Measurements from ENCODE around the gene PSMD12. TPM values are rescaled to one million over a fixed set of nuclear protein-coding genes. Genes with fewer than 3 reads are reported as not detected.

PSMD12 gene
- total RNA-seq, 1 donor from 2014 or later = 39.7 TPM

DNA sequence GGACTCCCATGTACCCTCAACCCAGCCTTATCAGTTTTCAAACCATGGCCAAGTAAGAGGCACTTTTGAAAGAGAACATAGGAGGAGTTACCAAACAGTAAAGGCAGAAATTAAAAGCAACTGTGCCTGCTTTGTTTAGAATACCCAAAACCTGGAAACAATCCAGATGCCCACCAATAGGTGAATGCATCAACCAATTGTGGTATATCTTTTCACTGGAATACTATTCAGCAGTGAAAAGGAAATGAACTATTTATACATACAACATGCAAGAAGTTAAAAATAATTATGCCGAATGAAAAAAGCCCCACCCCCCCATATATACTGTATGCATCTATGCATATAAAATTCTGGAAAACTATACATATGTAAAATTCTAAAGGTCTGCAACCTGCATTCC lies 47.8 kb upstream of the PSMD12 start:
- peaks cover 19% of the 10 kb centered on the region for H3K9me3 Mint-ChIP-seq
- no peaks in the 10 kb centered on the region for H3F3A ChIP-seq (ENCODE audit: low read depth)
- H3K36me3 Mint-ChIP-seq = peaks cover 9% of the 10 kb centered on the region
- H3K27me3 ChIP-seq = no peaks in the 10 kb centered on the region
- H3K4me3 Mint-ChIP-seq = no peak overlapping the region
- H3K27ac ChIP-seq = no peak overlapping the region
- H3K36me3 ChIP-seq = no peaks in the 10 kb centered on the region
- DNase-seq (ENCODE audit: low spot score) = no peak
- no peaks in the 10 kb centered on the region for H4K20me1 ChIP-seq (ENCODE audit: low read depth)
- no peak overlapping the region for H3K4me3 ChIP-seq
- TF ChIP-seq, protein P1, sequence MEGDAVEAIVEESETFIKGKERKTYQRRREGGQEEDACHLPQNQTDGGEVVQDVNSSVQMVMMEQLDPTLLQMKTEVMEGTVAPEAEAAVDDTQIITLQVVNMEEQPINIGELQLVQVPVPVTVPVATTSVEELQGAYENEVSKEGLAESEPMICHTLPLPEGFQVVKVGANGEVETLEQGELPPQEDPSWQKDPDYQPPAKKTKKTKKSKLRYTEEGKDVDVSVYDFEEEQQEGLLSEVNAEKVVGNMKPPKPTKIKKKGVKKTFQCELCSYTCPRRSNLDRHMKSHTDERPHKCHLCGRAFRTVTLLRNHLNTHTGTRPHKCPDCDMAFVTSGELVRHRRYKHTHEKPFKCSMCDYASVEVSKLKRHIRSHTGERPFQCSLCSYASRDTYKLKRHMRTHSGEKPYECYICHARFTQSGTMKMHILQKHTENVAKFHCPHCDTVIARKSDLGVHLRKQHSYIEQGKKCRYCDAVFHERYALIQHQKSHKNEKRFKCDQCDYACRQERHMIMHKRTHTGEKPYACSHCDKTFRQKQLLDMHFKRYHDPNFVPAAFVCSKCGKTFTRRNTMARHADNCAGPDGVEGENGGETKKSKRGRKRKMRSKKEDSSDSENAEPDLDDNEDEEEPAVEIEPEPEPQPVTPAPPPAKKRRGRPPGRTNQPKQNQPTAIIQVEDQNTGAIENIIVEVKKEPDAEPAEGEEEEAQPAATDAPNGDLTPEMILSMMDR (IDR thresholded peaks at IDR 0.05) = no peak
- TF ChIP-seq EZH2 (IDR thresholded peaks at IDR 0.05) (no peak), EZH2phosphoT487 (IDR thresholded peaks at IDR 0.05) (no peak)
- H3K9ac ChIP-seq = no peak overlapping the region
- no peaks in the 10 kb centered on the region for H3K4me1 Mint-ChIP-seq
- H3K79me2 ChIP-seq (ENCODE audit: low read depth) = no peaks in the 10 kb centered on the region
- H3K9me3 ChIP-seq (ENCODE audit: low read depth) = no peaks in the 10 kb centered on the region
- H2AFZ ChIP-seq (replicated peaks) = no peak overlapping the region
- H3K4me1 ChIP-seq = no peaks in the 10 kb centered on the region
- peaks cover 6% of the 10 kb centered on the region for H3K27me3 Mint-ChIP-seq (ENCODE audit: insufficient read depth, low read depth)
- no peak overlapping the region for H3K27ac Mint-ChIP-seq
- no peak overlapping the region for H3K4me2 ChIP-seq

GRCh38 chr17:67413388-67413787 lies 47.0 kb upstream of the PSMD12 start:
- Mint-ChIP-seq H3K4me3 (no peak overlapping the region), H3K36me3 (peaks cover 13% of the 10 kb centered on the region), H3K4me1 (no peaks in the 10 kb centered on the region), H3K27ac (no peak overlapping the region), H3K9me3 (peaks cover 22% of the 10 kb centered on the region), H3K27me3 (ENCODE audit: insufficient read depth, low read depth) (peaks cover 6% of the 10 kb centered on the region)
- TF ChIP-seq EZH2 (IDR thresholded peaks at IDR 0.05) (no peak), EZH2phosphoT487 (IDR thresholded peaks at IDR 0.05) (no peak)
- TF ChIP-seq, protein P1 (IDR thresholded peaks at IDR 0.05) = no peak
- H3K4me2 ChIP-seq = no peak overlapping the region
- H3K4me3 ChIP-seq = no peak overlapping the region
- H4K20me1 ChIP-seq (ENCODE audit: low read depth) = no peaks in the 10 kb centered on the region
- no peaks in the 10 kb centered on the region for H3K9me3 ChIP-seq (ENCODE audit: low read depth)
- H2AFZ ChIP-seq (replicated peaks) = no peak overlapping the region
- H3K36me3 ChIP-seq = no peaks in the 10 kb centered on the region
- H3K27me3 ChIP-seq = no peaks in the 10 kb centered on the region
- no peak overlapping the region for H3K9ac ChIP-seq
- H3K79me2 ChIP-seq (ENCODE audit: low read depth) = no peaks in the 10 kb centered on the region
- H3K27ac ChIP-seq = no peak overlapping the region
- no peaks in the 10 kb centered on the region for H3F3A ChIP-seq (ENCODE audit: low read depth)
- H3K4me1 ChIP-seq = no peaks in the 10 kb centered on the region
- DNase-seq (ENCODE audit: low spot score) = no peak

DNA sequence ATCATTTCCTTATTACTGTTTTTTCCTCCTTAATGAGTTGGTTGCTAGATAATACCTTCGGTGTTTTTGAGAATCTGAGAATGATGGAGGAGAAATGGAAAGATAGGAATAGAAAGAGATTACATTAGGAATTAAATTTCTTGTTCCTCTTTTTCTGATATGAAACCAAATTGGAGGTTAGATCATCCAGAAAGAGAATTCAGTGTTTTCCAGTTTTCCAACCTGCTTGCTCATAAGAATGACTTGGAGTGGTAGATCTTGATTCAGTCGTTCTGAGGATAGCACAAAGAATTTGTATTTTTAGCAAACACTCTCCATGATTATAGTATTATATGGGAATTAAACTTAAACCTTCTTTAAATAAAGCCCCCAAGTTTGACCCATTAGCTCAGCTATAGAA lies 46.6 kb upstream of the PSMD12 start:
- H2AFZ ChIP-seq (replicated peaks) = no peak overlapping the region
- H3K4me3 ChIP-seq = no peak overlapping the region
- DNase-seq (ENCODE audit: low spot score) = no peak
- H3K27ac Mint-ChIP-seq = no peak overlapping the region
- H4K20me1 ChIP-seq (ENCODE audit: low read depth) = no peaks in the 10 kb centered on the region
- no peak for TF ChIP-seq EZH2 (IDR thresholded peaks at IDR 0.05)
- TF ChIP-seq EZH2phosphoT487 (IDR thresholded peaks at IDR 0.05) = no peak
- TF ChIP-seq, protein P1 (IDR thresholded peaks at IDR 0.05) = no peak
- H3K4me3 Mint-ChIP-seq = no peak overlapping the region
- H3K9me3 ChIP-seq (ENCODE audit: low read depth) = no peaks in the 10 kb centered on the region
- no peak overlapping the region for H3K27ac ChIP-seq
- H3K4me1 Mint-ChIP-seq = no peaks in the 10 kb centered on the region
- H3K36me3 ChIP-seq = no peaks in the 10 kb centered on the region
- H3F3A ChIP-seq (ENCODE audit: low read depth) = no peaks in the 10 kb centered on the region
- peaks cover 13% of the 10 kb centered on the region for H3K36me3 Mint-ChIP-seq
- H3K9me3 Mint-ChIP-seq = peaks cover 22% of the 10 kb centered on the region
- H3K4me2 ChIP-seq = no peak overlapping the region
- H3K9ac ChIP-seq = no peak overlapping the region
- H3K27me3 ChIP-seq = no peaks in the 10 kb centered on the region
- H3K4me1 ChIP-seq = no peaks in the 10 kb centered on the region
- no peaks in the 10 kb centered on the region for H3K79me2 ChIP-seq (ENCODE audit: low read depth)
- peaks cover 6% of the 10 kb centered on the region for H3K27me3 Mint-ChIP-seq (ENCODE audit: insufficient read depth, low read depth)

Measured in neural progenitor cell (in vitro differentiated cells).